Gastroesophageal sphincter (tissue), 4 donors: ENCODE data around the gene ANXA2R. TPM values are rescaled to one million over a fixed set of nuclear protein-coding genes. Genes with fewer than 3 reads are reported as not detected.
A peak's percentile ranks its signal among the peaks of the same experiment; 100 is the strongest.

ENCODE experiments used
- ATAC-seq: fragments of 150-250 bp; one replicate; pipeline ENCODE4 v1.9.1; 2016; ENCODE audit warnings: mild to moderate bottlenecking, moderate library complexity
- H3K27ac ChIP-seq, 4 donors: fragments of 200-600 bp; sonication (generic) in 3 of 4; 1 replicate in 3 of 4; 2 replicates in 1 of 4; pipeline ENCODE4 v1.5.1; 2016 to 2019
- H3K27me3 ChIP-seq: fragments of 200-600 bp; sonication (generic); one replicate; pipeline ENCODE4 v1.5.1; 2019
- H3K36me3 ChIP-seq, 2 donors: fragments of 200-600 bp; sonication (generic); one replicate each; pipeline ENCODE4 v1.5.1; 2019; ENCODE audit warnings: control low read depth in 1 of 2
- H3K4me1 ChIP-seq, 3 donors: fragments of 200-600 bp; sonication (generic); 1 replicate in 2 of 3; 2 replicates in 1 of 3; pipeline ENCODE4 v1.5.1; 2016 to 2019; ENCODE audit warnings: control low read depth in 2 of 3
- H3K4me3 ChIP-seq, 2 donors: fragments of 200-600 bp; sonication (generic); one replicate each; pipeline ENCODE4 v1.5.1; 2019; ENCODE audit warnings: mild to moderate bottlenecking in 1 of 2, moderate library complexity in 1 of 2
- H3K9me3 ChIP-seq, 3 donors: fragments of 200-600 bp; sonication (generic); one replicate each; pipeline ENCODE4 v1.5.1; 2017 to 2019; ENCODE audit warnings: control low read depth in 2 of 3
- CTCF ChIP-seq, 4 experiments: fragments of 200-600 bp in 2 of 4; fragments of 450-650 bp in 2 of 4; sonication (generic) in 1 of 4; IDR thresholded peaks; one replicate each; pipeline ENCODE4 v1.5.1; 2017 to 2019; ENCODE audit warnings: antibody characterized with exemption in 4 of 4, mild to moderate bottlenecking in 2 of 4, moderate library complexity in 2 of 4
- EP300 ChIP-seq: sonication (generic); formaldehyde crosslinking; IDR thresholded peaks from one replicate; pipeline ENCODE4 v1.6.1; 2017; ENCODE audit warnings: antibody characterized with exemption, mild to moderate bottlenecking
- POLR2A ChIP-seq, 2 donors: fragments of 450-650 bp; IDR thresholded peaks; one replicate each; pipeline ENCODE4 v1.6.1; 2017; ENCODE audit warnings: antibody characterized with exemption in 2 of 2, mild to moderate bottlenecking in 2 of 2, moderate library complexity in 1 of 2
- POLR2AphosphoS5 ChIP-seq: sonication (generic); formaldehyde crosslinking; IDR thresholded peaks from one replicate; pipeline ENCODE4 v1.6.1; 2017; ENCODE audit warnings: antibody characterized with exemption
- WGBS, 2 donors: methylation state at CpG; one replicate each; pipeline ENCODE4 v1.1.5; 2018; ENCODE audit warnings: low coverage in 1 of 2; 5-methylcytosine and 5-hydroxymethylcytosine counted together
- total RNA-seq, 4 donors: library from RNA; depleted of rRNA; stranded (reverse); fragments of >200 nt; gene quantifications; one replicate each; pipeline ENCODE4 v1.1.0, GENCODE V29; 2016

The ANXA2R gene
- total RNA-seq, 4 donors from 2014 or later = 1.2 to 5.1 (median 2.1) TPM

- Histone ChIP-seq H3K4me3 (peak overlapping the region; percentile 63 to 87), H3K9me3 (no peaks in the 10 kb centered on the region), H3K36me3 (no peaks in the 10 kb centered on the region), H3K27me3 (peaks cover 45% of the 10 kb centered on the region), H3K27ac (peak overlapping the region; percentile 89 to 94 (median 92)), H3K4me1 (peaks cover 0 to 56% (median 0%) of the 10 kb centered on the region in 3 donors)
- TF ChIP-seq POLR2A (IDR thresholded peaks at IDR 0.05) (peak in 1 of 2 donors; percentile 9), CTCF (IDR thresholded peaks at IDR 0.05) (peak in 2 of 4 experiments; percentile 9 to 28), POLR2AphosphoS5 (peak; percentile 51), EP300 (no peak)
- WGBS, 2 donors = 3 to 10% methylated on average over 14 to 26 of the region's 58 CpGs
- ATAC-seq = peak; percentile 38
Observed at GRCh38 chr5:43042626-43043399, 2.7 kb upstream of the ANXA2R start.

- H3K36me3 ChIP-seq = no peaks in the 10 kb centered on the region
- WGBS, 2 donors = 0% methylated on average over 11 of the region's 44 CpGs; no CpG with 5 or more reads in 1 of the 2 donors
- peak; percentile 38 for ATAC-seq
- H3K27me3 ChIP-seq = peaks cover 51% of the 10 kb centered on the region
- TF ChIP-seq POLR2AphosphoS5 = peak; percentile 48
- TF ChIP-seq POLR2A (IDR thresholded peaks at IDR 0.05) = peak in 1 of 2 donors; percentile 22
- peak in 2 of 4 experiments; percentile 12 to 30 for TF ChIP-seq CTCF (IDR thresholded peaks at IDR 0.05)
- TF ChIP-seq EP300 = no peak
- peak overlapping the region; percentile 63 to 87 for H3K4me3 ChIP-seq
- peak overlapping the region; percentile 89 to 94 (median 92) for H3K27ac ChIP-seq
- H3K9me3 ChIP-seq = peaks cover 0 to 3% (median 0%) of the 10 kb centered on the region in 3 donors
- H3K4me1 ChIP-seq = peaks cover 0 to 62% (median 0%) of the 10 kb centered on the region in 3 donors
Observed at GRCh38 chr5:43042176-43042625, 2.1 kb upstream of the ANXA2R start.

DNA sequence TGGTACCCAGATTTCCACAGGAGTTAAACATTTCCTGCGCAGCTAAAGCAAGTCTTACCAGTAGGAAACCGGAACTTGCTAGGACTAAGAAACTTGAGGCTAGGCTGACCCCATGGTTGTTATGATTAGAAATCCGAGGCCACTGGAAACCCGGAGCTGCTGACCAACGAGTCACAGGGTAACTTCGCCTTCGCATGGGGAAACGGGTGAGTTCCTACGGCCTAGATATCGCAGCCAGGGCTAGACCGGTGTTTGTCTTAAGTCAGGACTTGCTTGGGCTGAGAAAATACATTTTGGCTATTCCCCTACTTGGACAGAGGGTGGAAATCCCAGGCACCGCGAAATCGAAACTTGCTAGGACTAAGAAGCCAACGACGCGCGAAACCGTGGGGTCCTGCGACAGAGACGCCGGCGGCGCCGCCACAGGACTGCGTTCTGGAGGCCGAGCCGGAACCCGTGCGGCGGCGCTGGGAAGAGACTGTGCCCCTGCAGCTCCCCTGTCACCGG, 1.6 kb upstream of the ANXA2R start:
- peak overlapping the region; percentile 89 to 94 (median 92) for H3K27ac ChIP-seq
- peaks cover 0 to 7% (median 0%) of the 10 kb centered on the region in 3 donors for H3K9me3 ChIP-seq
- no peaks in the 10 kb centered on the region for H3K36me3 ChIP-seq
- peak; percentile 17 for TF ChIP-seq POLR2AphosphoS5
- no peak for TF ChIP-seq EP300
- TF ChIP-seq POLR2A (IDR thresholded peaks at IDR 0.05) = peak in 1 of 2 donors; percentile 18
- TF ChIP-seq CTCF (IDR thresholded peaks at IDR 0.05) = peak in 2 of 4 experiments; percentile 15 to 22
- peaks cover 55% of the 10 kb centered on the region for H3K27me3 ChIP-seq
- WGBS, 2 donors = 1 to 3% methylated on average over 4 to 11 of the region's 33 CpGs
- peaks cover 0 to 67% (median 0%) of the 10 kb centered on the region in 3 donors for H3K4me1 ChIP-seq
- peak; percentile 31 for ATAC-seq
- peak overlapping the region; percentile 63 to 87 for H3K4me3 ChIP-seq

GRCh38 chr5:43041110-43041668, 1.1 kb upstream of the ANXA2R start:
- H3K4me1 ChIP-seq = peaks cover 0 to 68% (median 0%) of the 10 kb centered on the region in 3 donors
- H3K36me3 ChIP-seq = no peaks in the 10 kb centered on the region
- peaks cover 61% of the 10 kb centered on the region for H3K27me3 ChIP-seq
- ATAC-seq = peak; percentile 2
- TF ChIP-seq POLR2AphosphoS5 (no peak), EP300 (no peak), CTCF (IDR thresholded peaks at IDR 0.05) (peak in 3 of 4 experiments; percentile 10 to 33 (median 11)), POLR2A (IDR thresholded peaks at IDR 0.05) (no peak)
- peak overlapping the region; percentile 89 to 94 (median 92) for H3K27ac ChIP-seq
- WGBS, 2 donors = 9 to 10% methylated on average over 18 of the region's 18 CpGs
- H3K9me3 ChIP-seq = peaks cover 0 to 7% (median 0%) of the 10 kb centered on the region in 3 donors
- peak overlapping the region; percentile 63 to 87 for H3K4me3 ChIP-seq
